CD4-positive, alpha-beta T cell treated with Interleukin-21 for 1 hour (primary cell): ENCODE data around the gene ATG7.
"Not testable (repeated sequence)": the region's sequence is repeated elsewhere in the genome, so short reads cannot be mapped to it uniquely, and the experiment has no call there.

Experiments
- DNase-seq: peaks from one replicate; pipeline ENCODE4 v3.0.0-alpha.2; 2020

The ATG7 gene

DNA sequence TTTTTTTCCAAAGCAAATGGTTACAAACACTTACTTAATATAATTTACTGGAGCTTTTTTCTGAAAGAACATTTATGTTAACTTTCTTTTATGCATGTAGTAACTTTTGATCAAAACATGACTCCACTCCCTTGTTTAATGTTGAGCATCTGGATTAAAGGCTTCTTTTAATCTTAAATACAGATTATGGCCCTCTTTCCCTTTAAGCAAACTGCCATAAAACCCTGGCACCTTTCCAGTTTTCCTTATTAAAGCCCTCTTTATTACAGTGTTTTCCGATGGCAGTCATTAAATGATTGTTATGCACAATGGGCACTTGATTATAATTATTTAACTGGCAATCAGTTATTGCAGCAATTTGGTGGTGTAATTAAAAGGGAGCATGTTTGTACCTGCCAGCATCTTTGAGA, 204.5 kb downstream of the ATG7 start:
- no peak for DNase-seq

DNA sequence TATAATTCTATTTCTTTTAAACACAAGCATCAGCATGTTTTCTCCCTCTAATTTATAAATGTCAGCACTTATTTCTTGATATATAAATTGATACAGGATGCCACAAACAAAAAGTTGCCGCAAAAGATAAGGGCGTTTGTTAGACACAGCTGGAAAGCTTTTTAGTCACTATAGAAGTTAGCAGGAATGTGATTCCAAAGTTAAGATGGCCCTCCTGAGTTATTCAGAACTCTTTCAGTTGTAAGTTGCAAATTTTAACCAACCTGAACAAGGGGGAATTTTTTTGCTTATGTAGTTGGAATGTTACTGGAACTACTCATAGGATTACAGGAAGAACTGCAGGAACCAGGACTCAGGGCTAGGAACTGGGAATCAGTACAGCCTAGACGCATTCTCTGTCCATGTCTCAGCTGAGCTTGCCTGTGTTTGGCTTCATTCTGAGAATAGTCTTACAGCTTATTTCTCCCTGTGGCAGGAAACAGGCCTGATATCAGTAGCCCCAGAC, 205.3 kb downstream of the ATG7 start:
- no peak for DNase-seq

DNA sequence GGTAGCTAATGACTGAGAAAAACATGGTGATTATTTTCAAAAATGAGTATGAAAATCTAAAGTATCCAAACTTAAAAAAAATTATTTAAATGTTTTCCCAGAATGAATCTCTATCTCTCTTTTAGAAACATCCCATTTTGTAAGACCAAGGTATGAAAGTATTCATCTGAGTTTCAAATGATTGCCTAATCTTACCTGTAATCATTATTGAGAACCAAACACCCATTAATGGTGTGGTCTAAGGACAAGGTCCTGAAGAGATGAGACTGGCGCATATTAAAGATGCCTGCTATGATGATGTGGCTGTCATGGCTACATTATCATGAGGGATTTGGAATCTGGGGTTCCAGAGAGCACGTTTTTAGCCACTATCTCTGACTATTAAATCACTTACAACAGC, 206.0 kb downstream of the ATG7 start:
- DNase-seq = no peak

DNA sequence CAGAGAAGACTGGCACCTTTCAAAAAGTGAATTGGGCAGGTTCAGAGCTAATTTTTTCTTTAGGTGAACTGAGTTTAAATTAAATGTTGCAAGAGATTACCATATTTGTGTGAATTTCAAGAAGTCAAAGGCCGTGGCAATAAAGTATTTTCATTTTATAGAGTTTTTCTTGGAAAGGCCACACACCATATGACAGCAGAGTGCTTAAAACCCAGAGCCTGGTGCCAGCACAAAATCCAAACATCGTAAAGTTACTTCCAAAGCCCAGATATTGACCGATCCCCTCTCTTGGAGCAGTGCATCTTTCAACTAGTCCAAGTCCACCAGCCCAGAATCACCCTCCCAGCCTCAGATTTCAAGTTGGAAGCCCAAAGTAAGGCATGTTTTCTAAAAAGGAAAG, 207.0 kb downstream of the ATG7 start:
- DNase-seq = no peak

DNA sequence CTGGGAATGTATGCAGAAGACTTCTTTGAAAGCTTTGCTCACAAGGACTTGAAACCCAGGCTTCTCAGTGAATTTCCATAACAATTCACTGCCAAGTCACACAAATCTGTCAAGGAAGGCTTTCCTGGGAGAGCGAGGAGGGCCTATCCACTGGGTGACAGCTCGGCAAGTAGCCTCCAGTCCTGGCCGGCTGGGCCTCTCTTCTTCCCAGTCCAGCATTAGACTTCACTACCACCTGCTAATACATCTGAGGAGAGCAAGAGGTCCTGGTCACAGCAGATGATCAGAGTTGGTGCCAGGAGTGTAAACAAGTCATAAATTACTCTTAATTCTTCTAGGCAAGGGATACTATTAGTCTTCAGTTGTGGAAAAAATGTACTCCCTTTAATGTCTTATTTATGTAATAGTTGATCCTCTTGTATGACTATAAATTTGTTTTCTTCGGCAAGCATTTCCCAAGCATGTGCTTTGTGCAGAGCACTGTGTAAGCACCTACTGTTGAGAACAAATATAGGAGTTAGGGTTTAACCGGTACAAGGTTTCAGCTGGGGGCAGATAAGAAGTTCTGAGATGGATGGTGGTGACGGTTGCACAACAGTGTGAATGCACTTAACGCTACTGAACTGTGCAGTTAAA, 208.6 kb downstream of the ATG7 start:
- no peak for DNase-seq

DNA sequence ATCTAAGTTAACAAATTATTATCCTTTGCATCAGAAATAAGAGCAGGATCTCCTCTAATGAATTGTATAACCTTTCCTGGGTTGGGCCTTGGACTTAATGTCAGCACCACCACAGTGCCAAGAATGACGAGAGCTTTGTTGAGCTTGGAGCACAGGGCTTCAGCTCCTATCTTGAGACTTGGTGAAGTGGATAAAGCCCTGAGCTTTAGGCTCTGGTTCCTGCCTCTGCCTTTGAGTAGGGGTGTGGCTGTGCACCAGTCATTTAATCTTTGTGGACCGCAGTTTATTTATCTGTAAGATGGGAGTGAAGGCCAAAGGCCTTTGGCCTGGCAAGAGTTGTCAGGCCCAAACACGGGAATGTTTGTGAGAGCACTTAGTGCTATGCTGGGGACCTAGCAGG, 209.4 kb downstream of the ATG7 start:
- no peak for DNase-seq

DNA sequence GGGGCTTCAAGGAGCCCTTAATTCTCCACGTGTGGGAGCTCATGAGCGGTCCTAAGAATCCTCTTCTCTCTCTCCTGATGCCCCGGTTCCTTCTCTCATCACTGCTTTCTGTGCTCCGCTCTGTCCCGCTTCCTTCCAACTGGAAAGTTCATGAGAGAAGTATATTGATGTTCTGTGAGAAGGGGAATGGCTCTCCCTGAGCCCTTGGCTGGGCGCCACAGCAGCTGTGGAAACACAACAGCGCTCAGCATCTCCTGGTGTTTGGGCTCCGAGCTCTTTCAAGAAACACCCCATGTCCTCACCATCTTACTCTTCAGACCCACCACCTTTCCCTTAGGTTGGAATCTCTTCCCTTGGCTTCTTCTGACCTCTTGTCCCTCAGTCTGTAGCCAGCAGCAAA, 209.8 kb downstream of the ATG7 start:
- no peak for DNase-seq

DNA sequence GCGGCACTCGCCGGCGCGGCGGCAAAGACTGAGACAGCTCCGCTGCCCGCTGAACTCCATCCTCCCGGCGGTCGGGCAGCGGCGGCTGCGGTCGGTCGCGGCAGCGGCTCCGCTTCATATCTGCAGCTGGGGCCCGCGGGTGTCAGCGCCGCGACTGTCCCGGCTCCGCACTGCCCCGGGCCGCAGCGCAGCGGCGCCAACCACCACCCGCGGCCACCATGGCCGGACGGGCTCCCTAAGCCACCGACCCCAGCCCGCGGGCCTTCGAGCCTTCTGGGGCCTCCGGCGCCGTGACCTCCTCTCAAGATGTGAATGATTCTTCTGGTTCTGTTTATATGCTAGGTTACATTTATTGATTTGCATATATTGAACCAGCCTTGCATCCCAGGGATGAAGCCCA, 216.2 kb downstream of the ATG7 start:
- not testable (repeated sequence) for DNase-seq

DNA sequence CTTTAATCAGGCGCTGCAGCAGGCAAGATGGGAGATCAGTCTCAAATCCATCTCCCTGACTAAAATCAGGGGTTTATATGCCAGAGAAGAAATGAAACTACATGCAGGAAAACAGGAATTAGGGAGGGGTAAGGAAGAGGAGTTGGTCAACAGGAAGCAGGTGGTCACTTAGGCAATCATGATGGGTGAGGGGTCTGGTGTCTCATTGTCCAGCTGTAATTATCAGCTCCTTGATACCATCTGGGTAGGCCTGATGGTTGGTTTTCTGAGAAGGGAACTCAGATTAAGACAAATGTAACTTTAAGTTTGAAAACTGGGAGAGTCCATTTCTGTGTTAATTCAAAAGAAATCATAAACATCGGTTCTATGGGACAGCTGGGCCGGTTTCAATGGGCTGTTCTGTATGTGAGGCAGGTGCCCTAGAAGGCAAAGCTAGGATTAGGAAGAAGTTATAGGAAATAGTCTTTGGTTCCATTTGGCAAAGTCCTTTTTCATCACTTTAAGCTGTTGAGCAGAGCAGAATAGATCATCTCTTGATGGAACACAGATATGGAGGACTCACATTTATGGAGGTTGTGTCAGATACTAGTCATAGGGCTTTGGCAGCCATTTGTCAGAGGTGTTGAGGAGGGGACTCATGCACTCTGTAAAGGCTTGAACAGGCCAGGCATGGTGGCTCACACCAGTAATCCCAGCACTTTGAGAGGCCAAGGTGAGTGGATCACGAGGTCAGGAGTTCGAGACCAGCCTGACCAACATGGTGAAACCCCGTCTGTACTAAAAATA, 222.1 kb downstream of the ATG7 start:
- no peak for DNase-seq

DNA sequence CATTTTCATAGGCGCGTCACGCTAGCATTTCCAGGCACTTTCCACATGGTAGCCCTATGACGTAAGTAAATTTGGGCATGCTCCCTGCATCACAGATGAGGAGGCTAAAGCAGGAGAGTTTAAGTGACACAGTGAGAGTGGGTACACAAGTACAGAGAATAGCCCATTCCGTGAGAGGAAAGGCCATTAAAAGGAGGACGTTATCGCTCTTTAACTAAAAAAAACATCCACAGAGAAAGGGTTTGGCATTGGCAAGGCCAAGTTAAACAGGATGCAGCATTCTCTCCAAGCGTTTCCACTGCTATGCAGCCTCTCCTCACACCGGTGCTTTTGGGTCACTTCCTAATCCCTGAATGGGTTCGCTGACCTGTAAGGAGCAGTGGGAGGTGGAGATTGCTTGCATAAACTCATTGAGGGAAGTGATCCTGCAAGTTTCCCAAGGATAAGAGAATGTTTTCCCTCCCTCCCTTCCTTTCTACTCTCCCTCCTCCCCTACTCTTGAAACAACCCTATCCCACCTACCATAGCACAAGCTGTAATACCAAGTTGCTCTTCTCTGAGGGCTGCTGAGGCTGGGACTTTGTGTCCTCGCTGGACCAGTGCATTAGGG, 223.9 kb downstream of the ATG7 start:
- no peak for DNase-seq

DNA sequence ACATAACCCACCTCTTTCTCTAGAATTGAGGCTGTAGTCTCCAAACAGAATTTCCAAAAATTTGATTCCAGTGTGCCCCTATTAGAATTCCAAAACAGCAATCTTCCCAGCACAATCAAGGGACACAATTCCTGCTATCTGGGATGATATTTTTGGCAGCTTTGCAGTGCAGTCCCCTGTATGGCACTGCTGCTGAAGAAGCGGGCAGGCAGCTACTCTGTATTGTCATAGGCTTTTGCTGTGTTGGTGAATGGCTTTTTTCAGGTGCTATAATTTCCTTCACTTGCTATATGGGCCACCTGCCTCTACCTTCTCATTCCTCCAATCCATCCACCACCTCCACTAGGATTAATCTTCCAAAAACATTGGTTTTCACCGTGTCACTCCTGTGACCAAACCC, 226.0 kb downstream of the ATG7 start:
- DNase-seq = no peak

DNA sequence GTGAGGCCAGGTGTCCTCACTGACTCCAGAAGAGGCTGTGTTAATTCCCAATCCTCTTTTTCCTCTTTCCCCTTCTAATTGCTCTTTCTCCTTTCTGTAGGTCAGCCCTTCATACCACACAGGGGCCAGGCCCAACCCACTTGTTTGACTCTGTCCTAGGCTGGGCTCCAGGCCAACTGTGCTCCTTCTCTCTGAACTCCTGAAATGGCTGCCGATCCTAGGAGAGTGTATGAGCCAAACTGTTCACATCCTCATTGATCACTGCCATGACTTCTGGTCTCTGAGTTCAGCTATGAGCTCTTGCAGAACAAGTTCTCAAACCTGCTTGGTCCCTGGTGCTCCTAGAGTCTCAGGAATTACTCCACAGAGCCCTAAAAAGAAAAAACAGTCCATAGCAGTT, 226.4 kb downstream of the ATG7 start:
- no peak for DNase-seq

DNA sequence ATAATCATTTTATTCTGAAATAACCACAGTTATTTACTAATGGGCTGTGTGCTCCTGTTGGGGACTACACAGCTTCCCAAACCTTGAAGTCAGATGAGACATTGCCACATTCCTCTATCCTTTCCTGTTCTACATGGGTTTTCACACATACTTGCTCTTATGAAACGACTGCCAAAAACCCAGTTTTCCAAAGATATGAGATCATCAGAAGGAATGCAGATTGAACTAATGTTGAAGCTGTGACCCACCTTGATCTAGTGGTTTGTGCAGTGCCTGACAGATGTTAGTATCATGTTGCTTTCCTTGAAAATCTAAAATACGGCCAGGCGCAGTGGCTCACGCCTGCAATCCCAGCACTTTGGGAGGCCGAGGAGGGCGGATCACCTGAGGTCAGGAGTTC, 226.9 kb downstream of the ATG7 start:
- no peak for DNase-seq

DNA sequence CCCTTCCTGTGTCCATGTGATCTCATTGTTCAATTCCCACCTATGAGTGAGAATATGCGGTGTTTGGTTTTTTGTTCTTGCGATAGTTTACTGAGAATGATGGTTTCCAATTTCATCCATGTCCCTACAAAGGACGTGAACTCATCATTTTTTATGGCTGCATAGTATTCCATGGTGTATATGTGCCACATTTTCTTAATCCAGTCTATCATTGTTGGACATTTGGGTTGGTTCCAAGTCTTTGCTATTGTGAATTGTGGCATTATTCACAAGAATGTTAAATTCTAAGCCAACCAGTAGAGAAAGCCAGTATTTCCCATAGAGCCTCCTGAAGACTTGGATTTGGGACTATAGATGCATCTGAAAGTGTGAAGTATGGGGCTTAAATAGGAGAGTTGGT, 230.2 kb downstream of the ATG7 start:
- DNase-seq = not testable (repeated sequence)

DNA sequence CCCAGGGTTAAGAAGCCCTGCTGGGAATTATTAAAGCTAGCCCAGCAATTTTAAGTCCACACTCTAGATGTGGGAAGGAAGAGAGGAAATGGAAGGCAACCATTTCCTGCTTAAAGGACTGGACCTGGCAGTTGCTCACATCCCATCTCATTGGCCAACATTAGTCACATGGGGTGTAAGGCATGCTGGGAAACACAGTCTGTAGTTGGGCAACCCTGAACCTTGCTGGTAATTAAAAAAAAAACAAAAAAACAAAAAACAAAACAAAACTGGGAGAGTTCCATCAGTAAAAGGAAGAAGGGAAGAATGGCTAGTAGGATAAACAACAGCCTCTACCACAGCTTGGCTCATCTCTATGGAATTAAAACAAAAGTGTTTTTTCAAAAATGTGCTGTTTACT, 235.5 kb downstream of the ATG7 start:
- DNase-seq = no peak

DNA sequence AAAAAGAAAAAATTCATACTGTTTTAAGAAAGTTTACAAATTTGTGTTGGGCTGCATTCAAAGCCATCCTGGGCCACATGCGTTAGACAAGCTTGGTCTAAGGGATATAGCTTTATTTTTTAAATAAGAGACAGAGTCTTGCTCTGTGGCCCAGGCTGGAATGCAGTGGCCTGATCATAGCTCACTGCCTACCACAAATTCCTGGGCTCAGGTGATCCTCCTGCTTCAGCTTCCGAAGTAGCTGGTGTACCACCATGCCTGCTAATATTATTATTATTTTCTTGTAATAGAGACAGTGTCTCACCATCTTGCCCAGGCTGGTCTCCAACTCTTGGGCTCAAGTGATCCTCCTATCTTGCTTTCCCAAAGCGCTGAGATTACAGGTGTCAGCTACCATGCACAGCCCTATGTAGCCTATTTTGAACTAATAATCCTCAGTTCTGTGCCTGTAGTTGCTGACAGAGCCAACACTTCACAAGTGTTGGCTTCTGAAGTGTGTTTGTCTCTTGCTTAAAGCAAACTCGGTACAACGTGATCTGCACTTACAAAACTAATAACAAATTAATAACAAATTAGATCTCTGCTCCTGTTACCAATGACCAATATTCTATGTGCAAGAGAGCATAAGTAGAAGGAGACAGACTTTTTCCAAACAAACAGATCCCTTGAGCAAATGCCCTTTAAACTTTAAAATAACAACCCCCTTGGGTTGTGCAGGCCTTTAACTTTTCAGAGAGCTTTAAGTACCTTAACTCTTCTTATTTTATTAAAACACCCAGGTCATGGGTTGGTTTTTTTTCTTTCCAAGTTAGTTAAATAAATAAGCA, 236.4 kb downstream of the ATG7 start:
- no peak for DNase-seq

DNA sequence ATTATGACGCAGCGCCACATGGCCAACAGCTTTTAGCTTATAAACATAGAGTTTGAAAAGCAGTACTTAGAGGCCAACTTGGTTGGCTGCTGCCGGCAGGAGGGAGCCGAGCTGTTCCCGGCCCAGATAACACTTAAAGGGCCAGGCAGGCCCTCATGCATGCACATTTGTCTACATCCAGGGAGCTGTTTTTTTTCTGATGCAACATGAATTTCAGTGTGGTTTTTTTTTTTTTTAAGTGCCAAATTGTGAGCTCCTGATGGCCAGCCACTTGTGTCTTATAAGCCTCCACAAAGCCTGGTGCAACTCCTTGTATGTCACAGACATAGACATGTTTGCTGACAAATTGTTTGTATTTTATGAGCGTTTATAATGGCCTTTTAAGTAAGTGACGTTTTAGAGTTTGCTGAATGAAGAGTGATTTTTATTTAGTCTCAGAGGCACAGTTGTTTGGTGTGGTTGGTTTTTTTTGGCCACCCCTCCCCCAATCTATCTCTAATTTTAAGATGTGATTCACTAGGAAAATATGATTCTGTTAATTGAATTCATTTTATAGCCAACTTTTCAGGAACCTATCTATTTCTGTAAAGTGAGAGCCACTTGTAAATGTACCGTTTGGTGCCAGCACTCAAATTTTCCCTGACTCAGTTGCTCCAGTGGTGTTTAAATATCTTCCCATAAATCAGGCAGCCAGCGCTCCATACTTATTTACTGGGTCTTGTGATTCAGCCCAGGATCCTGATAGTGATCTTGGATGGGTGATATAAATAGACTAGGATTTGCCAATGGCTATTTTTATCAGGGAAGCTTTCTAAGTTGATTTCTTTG, 237.2 kb downstream of the ATG7 start:
- DNase-seq = no peak

DNA sequence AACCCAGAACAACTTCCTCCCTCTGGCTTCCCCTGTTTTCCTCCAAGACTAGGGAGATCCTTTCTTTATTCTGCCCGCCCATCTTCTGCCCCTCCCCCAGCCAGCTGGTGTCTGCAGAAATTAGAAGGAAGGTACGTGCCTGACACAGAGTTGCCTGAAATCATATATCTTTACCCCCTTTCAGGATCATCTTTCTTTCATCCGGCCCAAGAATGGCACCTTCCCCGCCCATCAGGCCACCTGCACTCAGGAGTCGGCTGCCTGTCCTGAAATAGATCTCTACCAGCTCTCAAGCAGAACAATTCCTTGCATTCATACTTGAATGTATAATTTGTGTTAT, 237.8 kb downstream of the ATG7 start:
- no peak for DNase-seq

DNA sequence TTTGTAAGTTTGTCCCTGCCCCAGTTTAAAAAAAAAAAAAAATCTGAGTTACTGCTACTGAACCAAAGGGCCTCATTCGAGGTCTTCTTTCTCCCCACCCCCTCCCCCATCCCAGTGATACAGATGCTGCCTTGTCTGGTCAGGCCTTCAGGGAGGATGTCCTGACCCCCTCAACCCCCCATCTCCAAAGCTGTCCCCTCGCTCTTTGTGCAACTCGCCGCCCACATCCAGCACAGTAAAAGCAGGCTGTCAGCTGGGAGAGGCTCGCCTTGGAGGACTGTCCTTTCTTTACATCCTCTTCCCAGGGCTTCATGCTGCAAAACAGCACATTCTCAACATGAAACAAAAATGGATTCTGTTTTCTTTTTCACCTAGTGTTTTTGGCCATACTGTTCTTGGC, 238.2 kb downstream of the ATG7 start:
- no peak for DNase-seq

DNA sequence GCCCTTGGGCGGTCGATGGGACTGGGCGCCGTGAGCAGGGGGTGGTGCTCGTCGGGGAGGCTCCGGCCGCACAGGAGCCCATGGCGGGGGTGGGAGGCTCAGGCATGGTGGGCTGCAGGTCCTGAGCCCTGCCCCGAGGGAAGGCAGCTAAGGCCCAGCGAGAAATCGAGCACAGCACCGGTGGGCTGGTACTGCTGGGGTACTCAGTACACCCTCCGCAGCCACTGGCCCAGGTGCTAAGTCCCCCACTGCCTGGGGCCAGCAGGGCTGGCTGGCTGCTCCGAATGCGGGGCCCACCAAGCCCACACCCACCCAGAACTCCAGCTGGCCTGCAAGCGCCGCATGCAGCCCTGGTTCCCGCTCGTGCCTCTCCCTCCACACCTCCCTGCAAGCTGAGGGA, 239.4 kb downstream of the ATG7 start:
- DNase-seq = not testable (repeated sequence)

DNA sequence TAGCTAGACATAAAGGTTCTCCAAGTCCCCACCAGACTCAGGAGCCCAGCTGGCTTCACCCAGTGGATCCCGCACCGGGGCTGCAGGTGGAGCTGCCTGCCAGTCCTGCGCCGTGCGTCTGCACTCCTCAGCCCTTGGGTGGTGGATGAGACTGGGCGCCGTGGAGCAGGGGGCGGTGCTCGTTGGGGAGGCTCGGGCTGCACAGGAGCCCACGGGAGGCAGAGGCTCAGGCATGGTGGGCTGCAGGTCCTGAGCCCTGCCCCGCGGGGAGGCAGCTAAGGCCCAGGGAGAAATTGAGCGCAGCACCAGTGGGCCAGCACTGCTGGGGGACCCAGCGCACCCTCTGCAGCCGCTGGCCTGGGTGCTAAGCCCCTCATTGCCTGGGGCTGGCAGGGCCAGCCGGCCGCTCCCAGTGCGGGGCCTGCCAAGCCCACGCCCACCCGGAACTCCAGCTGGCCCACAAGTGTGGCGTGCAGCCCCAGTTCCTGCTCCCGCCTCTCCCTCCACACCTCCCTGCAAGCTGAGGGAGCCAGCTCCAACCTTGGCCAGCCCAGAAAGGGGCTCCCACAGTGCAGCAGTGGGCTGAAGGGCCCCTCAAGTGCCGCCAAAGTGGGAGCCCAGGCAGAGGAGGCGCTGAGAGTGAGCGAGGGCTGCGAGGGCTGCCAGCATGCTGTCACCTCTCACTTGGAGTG, 241.1 kb downstream of the ATG7 start:
- not testable (repeated sequence) for DNase-seq

DNA sequence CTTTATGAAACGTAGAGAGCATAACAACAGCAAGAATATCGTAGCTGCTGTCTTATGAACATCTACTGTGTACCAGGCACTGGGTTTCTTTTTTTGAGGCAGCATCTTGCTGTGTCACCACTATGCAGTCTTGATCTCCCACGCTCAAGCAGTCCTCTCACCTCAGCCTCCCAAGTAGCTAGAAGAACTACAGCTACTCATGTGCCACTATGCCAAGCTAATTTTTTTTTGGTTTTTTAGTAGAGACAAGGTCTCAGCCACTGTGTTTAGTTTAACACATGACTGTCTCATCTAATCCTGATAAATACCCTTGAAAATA, 241.6 kb downstream of the ATG7 start:
- DNase-seq = no peak
